GM18858 (cell line): ENCODE measurements around the gene AMER3.

Experiments used
- ATAC-seq: cut with Tn5 transposase; IDR thresholded peaks from one replicate; pipeline ENCODE4 v1.9.1; 2021; ENCODE audit not compliant: unreplicated experiment

AMER3 gene

GRCh38 chr2:130749078-130749477, 6.3 kb upstream of the AMER3 start:
- ATAC-seq: no peak

GRCh38 chr2:130749641-130750040, 5.7 kb upstream of the AMER3 start:
- ATAC-seq: no peak

GRCh38 chr2:130754811-130755210, 529 bp upstream of the AMER3 start:
- no peak for ATAC-seq

GRCh38 chr2:130756053-130756873, 923 bp downstream of the AMER3 start:
- no peak for ATAC-seq

GRCh38 chr2:130756874-130757668, 1.7 kb downstream of the AMER3 start:
- no peak for ATAC-seq

GRCh38 chr2:130759906-130760753, 4.8 kb downstream of the AMER3 start:
- no peak for ATAC-seq

GRCh38 chr2:130760754-130761751, 5.7 kb downstream of the AMER3 start:
- ATAC-seq: no peak

- no peak for ATAC-seq
These were observed 6.9 kb downstream of the AMER3 start for GRCh38 chr2:130762031-130762909.

GRCh38 chr2:130762910-130763385, 7.6 kb downstream of the AMER3 start:
- ATAC-seq: no peak

- no peak for ATAC-seq
These were observed 8.1 kb downstream of the AMER3 start for GRCh38 chr2:130763405-130763804.

- ATAC-seq: no peak
These were observed 8.9 kb downstream of the AMER3 start for GRCh38 chr2:130764035-130764820.

GRCh38 chr2:130764821-130765115, 9.4 kb downstream of the AMER3 start:
- no peak for ATAC-seq

- ATAC-seq: no peak
These were observed 10.1 kb downstream of the AMER3 start for GRCh38 chr2:130765464-130765863.

GRCh38 chr2:130766037-130766436, 10.7 kb downstream of the AMER3 start:
- no peak for ATAC-seq

- no peak for ATAC-seq
These were observed 11.5 kb downstream of the AMER3 start for GRCh38 chr2:130766711-130767407.

GRCh38 chr2:130767408-130767775, 12.1 kb downstream of the AMER3 start:
- no peak for ATAC-seq

- ATAC-seq: no peak
These were observed 13.0 kb downstream of the AMER3 start for GRCh38 chr2:130768191-130768855.
